ENCODE measurements around the gene EBF4.

DNA sequence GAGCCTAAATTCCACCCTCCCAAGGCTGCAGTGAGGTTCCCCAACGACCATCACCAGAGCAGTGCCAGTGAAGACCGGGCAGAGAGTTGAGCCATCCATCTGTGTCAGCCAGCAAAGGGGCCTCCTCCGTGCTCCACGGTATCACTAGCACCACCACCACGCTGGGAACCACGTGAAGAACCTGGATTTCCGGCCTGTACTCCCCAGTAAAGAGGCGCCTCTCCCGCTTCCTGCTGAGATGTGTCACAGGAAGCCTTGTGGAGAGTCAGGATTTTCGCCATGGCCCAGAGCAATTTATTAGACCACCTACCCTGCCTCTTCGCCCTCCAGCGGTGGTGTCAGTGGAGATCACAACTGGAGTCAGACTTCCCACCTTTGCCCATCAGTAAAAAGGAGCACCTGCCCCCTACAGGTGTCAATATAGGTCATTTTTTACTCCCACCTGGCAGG is 79.1 kb downstream of the EBF4 start:
- TF ChIP-seq, protein P1, sequence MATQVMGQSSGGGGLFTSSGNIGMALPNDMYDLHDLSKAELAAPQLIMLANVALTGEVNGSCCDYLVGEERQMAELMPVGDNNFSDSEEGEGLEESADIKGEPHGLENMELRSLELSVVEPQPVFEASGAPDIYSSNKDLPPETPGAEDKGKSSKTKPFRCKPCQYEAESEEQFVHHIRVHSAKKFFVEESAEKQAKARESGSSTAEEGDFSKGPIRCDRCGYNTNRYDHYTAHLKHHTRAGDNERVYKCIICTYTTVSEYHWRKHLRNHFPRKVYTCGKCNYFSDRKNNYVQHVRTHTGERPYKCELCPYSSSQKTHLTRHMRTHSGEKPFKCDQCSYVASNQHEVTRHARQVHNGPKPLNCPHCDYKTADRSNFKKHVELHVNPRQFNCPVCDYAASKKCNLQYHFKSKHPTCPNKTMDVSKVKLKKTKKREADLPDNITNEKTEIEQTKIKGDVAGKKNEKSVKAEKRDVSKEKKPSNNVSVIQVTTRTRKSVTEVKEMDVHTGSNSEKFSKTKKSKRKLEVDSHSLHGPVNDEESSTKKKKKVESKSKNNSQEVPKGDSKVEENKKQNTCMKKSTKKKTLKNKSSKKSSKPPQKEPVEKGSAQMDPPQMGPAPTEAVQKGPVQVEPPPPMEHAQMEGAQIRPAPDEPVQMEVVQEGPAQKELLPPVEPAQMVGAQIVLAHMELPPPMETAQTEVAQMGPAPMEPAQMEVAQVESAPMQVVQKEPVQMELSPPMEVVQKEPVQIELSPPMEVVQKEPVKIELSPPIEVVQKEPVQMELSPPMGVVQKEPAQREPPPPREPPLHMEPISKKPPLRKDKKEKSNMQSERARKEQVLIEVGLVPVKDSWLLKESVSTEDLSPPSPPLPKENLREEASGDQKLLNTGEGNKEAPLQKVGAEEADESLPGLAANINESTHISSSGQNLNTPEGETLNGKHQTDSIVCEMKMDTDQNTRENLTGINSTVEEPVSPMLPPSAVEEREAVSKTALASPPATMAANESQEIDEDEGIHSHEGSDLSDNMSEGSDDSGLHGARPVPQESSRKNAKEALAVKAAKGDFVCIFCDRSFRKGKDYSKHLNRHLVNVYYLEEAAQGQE (IDR thresholded peaks at IDR 0.05; ENCODE audit: low read depth, low read length), result no peak
- TF ChIP-seq POLR2AphosphoS5 (IDR thresholded peaks at IDR 0.05; ENCODE audit: low read length) (no peak), ZBED1 (IDR thresholded peaks at IDR 0.05; ENCODE audit: borderline replicate concordance) (no peak)
- TF ChIP-seq, protein P2, sequence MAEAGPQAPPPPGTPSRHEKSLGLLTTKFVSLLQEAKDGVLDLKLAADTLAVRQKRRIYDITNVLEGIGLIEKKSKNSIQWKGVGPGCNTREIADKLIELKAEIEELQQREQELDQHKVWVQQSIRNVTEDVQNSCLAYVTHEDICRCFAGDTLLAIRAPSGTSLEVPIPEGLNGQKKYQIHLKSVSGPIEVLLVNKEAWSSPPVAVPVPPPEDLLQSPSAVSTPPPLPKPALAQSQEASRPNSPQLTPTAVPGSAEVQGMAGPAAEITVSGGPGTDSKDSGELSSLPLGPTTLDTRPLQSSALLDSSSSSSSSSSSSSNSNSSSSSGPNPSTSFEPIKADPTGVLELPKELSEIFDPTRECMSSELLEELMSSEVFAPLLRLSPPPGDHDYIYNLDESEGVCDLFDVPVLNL (IDR thresholded peaks at IDR 0.05; ENCODE audit: low read depth, low read length), result no peak

All from GM12878 (cell line).